Measurements from ENCODE around the gene ERN1.

DNA sequence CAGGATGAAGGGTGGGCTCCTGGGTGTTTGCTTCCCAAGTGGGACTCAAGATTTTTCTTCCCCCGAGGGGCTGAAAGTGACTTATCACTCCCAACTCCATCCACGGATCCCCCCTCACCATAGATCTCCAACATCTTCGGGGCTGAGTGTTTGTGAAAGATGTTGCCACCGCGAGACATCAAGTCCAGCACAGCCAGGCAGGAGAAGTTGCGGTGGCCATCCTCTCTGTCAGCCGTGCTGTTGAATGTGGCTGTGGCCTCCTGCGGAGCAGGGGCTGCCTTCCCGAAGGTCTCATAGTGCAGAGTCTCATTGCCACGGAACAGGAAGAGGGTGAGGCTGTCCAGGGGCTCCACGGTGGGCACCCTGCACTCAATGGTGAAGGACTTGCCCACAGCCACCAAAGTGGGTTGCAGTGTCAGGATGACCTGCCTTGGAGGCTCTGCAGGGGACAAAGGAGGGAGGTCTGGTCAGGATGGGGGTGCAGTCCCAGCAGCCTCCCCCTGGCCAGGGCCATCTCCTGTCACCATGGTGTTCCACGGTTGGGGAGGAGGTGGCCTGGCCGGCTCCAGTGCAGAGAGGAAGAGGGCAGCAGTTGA is 126.3 kb downstream of the ERN1 start:
- TF ChIP-seq, protein P1, sequence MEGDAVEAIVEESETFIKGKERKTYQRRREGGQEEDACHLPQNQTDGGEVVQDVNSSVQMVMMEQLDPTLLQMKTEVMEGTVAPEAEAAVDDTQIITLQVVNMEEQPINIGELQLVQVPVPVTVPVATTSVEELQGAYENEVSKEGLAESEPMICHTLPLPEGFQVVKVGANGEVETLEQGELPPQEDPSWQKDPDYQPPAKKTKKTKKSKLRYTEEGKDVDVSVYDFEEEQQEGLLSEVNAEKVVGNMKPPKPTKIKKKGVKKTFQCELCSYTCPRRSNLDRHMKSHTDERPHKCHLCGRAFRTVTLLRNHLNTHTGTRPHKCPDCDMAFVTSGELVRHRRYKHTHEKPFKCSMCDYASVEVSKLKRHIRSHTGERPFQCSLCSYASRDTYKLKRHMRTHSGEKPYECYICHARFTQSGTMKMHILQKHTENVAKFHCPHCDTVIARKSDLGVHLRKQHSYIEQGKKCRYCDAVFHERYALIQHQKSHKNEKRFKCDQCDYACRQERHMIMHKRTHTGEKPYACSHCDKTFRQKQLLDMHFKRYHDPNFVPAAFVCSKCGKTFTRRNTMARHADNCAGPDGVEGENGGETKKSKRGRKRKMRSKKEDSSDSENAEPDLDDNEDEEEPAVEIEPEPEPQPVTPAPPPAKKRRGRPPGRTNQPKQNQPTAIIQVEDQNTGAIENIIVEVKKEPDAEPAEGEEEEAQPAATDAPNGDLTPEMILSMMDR (IDR thresholded peaks at IDR 0.05): no peak
- TF ChIP-seq POLR2A (IDR thresholded peaks at IDR 0.05): no peak
